HEK293 (cell line): ENCODE results near the gene ZNF830.

Experiments used
- CTCF ChIA-PET: fragments of 350-600 bp; formaldehyde crosslinking; extraction: SDS; loops from one replicate; lab custom pipeline; 2021; ENCODE audit warnings: antibody characterized with exemption; lab: Yijun Ruan, JAX
- POLR2A ChIA-PET: fragments of 300-600 bp; formaldehyde crosslinking; extraction: SDS; loops from one replicate; lab custom pipeline; 2020; ENCODE audit warnings: antibody characterized with exemption, inconsistent platforms; lab: Yijun Ruan, JAX
- H3K27ac ChIP-seq: fragments of 200-500 bp; sonication (Bioruptor generic); 2 replicates; pipeline ENCODE4 v1.5.1; 2014; ENCODE audit warnings: low read depth, low read length, control low read depth, inconsistent platforms; ENCODE audit errors: extremely low read depth
- H3K36me3 ChIP-seq, 2 experiments: fragments of 200-500 bp in 1 of 2; sonication (Bioruptor generic) in 1 of 2; 1 replicate in 1 of 2; 2 replicates in 1 of 2; pipeline ENCODE4 v1.5.1; 2014 to 2017; ENCODE audit warnings: inconsistent platforms in 2 of 2, low read length in 2 of 2; ENCODE audit not compliant: control insufficient read depth in 2 of 2, insufficient read depth in 1 of 2
- H3K4me1 ChIP-seq: fragments of 200-500 bp; sonication (Bioruptor generic); 2 replicates; pipeline ENCODE4 v1.5.1; 2014; ENCODE audit warnings: mild to moderate bottlenecking, low read length, inconsistent platforms; ENCODE audit not compliant: control insufficient read depth, insufficient read depth
- H3K4me3 ChIP-seq: 2 replicates; pipeline ENCODE4 v1.5.1; 2011; ENCODE audit warnings: low read depth, mild to moderate bottlenecking, control low read depth, low read length, moderate library complexity
- H3K9me3 ChIP-seq: fragments of 200-500 bp; sonication (Bioruptor generic); 2 replicates; pipeline ENCODE4 v1.5.1; 2014; ENCODE audit warnings: low read depth, low read length, inconsistent platforms; ENCODE audit not compliant: control insufficient read depth, insufficient read depth
- SALL2 ChIP-seq: fragments of 450-650 bp; formaldehyde crosslinking; IDR thresholded peaks from 2 replicates; pipeline ENCODE4 v1.5.0; 2017; ENCODE audit warnings: missing biosample characterization, mild to moderate bottlenecking, missing genetic modification characterization, borderline replicate concordance
- TSHZ1 ChIP-seq: fragments of 450-650 bp; formaldehyde crosslinking; IDR thresholded peaks from 2 replicates; pipeline ENCODE4 v1.5.1; 2016; ENCODE audit warnings: missing biosample characterization, missing genetic modification characterization, borderline replicate concordance
- ZBTB7A ChIP-seq: fragments of 450-650 bp; formaldehyde crosslinking; IDR thresholded peaks from 2 replicates; pipeline ENCODE4 v1.5.1; 2016; ENCODE audit warnings: low read depth, missing biosample characterization, missing genetic modification characterization
- ZNF169 ChIP-seq: fragments of 450-650 bp; formaldehyde crosslinking; IDR thresholded peaks from 2 replicates; pipeline ENCODE4 v1.5.1; 2016; ENCODE audit warnings: missing biosample characterization, missing genetic modification characterization
- ZNF184 ChIP-seq: fragments of 450-650 bp; IDR thresholded peaks from 2 replicates; pipeline ENCODE4 v1.5.1; 2018; ENCODE audit warnings: missing biosample characterization, mild to moderate bottlenecking, missing genetic modification characterization
- ZNF221 ChIP-seq: fragments of 450-650 bp; formaldehyde crosslinking; IDR thresholded peaks from 2 replicates; pipeline ENCODE4 v1.5.1; 2017; ENCODE audit warnings: missing biosample characterization, missing genetic modification characterization, borderline replicate concordance
- ZNF26 ChIP-seq: fragments of 450-650 bp; formaldehyde crosslinking; IDR thresholded peaks from 2 replicates; pipeline ENCODE4 v1.5.1; 2016; ENCODE audit warnings: missing biosample characterization, missing genetic modification characterization
- ZNF354C ChIP-seq: fragments of 450-650 bp; formaldehyde crosslinking; IDR thresholded peaks from 2 replicates; pipeline ENCODE4 v1.5.1; 2016; ENCODE audit warnings: missing biosample characterization, missing genetic modification characterization, low read depth, borderline replicate concordance
- ZNF37A ChIP-seq: fragments of 450-650 bp; IDR thresholded peaks from 2 replicates; pipeline ENCODE4 v1.5.1; 2018; ENCODE audit warnings: missing biosample characterization, missing genetic modification characterization
- ZNF48 ChIP-seq: fragments of 450-650 bp; formaldehyde crosslinking; IDR thresholded peaks from 2 replicates; pipeline ENCODE4 v1.5.1; 2016; ENCODE audit warnings: missing biosample characterization, missing genetic modification characterization
- ZNF596 ChIP-seq: fragments of 450-650 bp; IDR thresholded peaks from 2 replicates; pipeline ENCODE4 v1.5.0; 2018; ENCODE audit warnings: missing biosample characterization, mild to moderate bottlenecking, missing genetic modification characterization, moderate library complexity
- ZNF610 ChIP-seq: fragments of 450-650 bp; formaldehyde crosslinking; IDR thresholded peaks from 2 replicates; pipeline ENCODE4 v1.5.1; 2016; ENCODE audit warnings: missing biosample characterization, missing genetic modification characterization, borderline replicate concordance
- ZNF654 ChIP-seq: fragments of 450-650 bp; formaldehyde crosslinking; IDR thresholded peaks from 2 replicates; pipeline ENCODE4 v1.5.1; 2016; ENCODE audit warnings: low read depth, missing biosample characterization, missing genetic modification characterization
- ZNF785 ChIP-seq: fragments of 450-650 bp; formaldehyde crosslinking; IDR thresholded peaks from 2 replicates; pipeline ENCODE4 v1.5.1; 2016; ENCODE audit warnings: missing biosample characterization, missing genetic modification characterization
- TF ChIP-seq, protein P1 (sequence below): fragments of 450-650 bp; formaldehyde crosslinking; IDR thresholded peaks from 2 replicates; pipeline ENCODE4 v1.5.1; 2016; ENCODE audit warnings: missing biosample characterization, missing genetic modification characterization

Gene ZNF830

GRCh38 chr17:34974794-34975785 is 13.8 kb downstream of the ZNF830 start (continued):
- TF ChIP-seq ZNF48 (tag by site-specific recombination) (no peak), ZNF184 (tag by site-specific recombination) (no peak)
- TF ChIP-seq, all 188 proteins: peak for 0

GRCh38 chr17:34979153-34979552 is 17.8 kb downstream of the ZNF830 start:
- ChIA-PET CTCF (interaction anchor here (0.7 to 1.5 kb wide), 3 partner anchors 19 to 437 kb away, joined by 3 to 5 read pairs (median 3); no protein-coding TSS in a partner anchor), POLR2A (interaction anchor here (0.6 kb wide), 1 partner anchor 15 kb away, joined by 3 read pairs; no protein-coding TSS in a partner anchor)
- peaks cover 10% of the 10 kb centered on the region for H3K4me1 ChIP-seq
- no peak overlapping the region for H3K27ac ChIP-seq
- H3K36me3 ChIP-seq = peaks cover 13% of the 10 kb centered on the region in 2 experiments
- no peak overlapping the region for H3K4me3 ChIP-seq
- H3K9me3 ChIP-seq = no peaks in the 10 kb centered on the region
- TF ChIP-seq ZNF610 (tag by site-specific recombination) = no peak
- TF ChIP-seq, protein P1, sequence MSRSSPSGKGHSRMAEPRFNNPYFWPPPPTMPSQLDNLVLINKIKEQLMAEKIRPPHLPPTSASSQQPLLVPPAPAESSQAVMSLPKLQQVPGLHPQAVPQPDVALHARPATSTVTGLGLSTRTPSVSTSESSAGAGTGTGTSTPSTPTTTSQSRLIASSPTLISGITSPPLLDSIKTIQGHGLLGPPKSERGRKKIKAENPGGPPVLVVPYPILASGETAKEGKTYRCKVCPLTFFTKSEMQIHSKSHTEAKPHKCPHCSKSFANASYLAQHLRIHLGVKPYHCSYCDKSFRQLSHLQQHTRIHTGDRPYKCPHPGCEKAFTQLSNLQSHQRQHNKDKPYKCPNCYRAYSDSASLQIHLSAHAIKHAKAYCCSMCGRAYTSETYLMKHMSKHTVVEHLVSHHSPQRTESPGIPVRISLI = no peak
- no peak for TF ChIP-seq ZNF785 (tag by site-specific recombination)
- TF ChIP-seq ZNF596 = no peak
- TF ChIP-seq ZNF26 (tag by site-specific recombination) = no peak
- TF ChIP-seq TSHZ1 (tag by site-specific recombination) = no peak
- no peak for TF ChIP-seq ZBTB7A (tag by site-specific recombination)
- no peak for TF ChIP-seq SALL2 (tag by site-specific recombination)
- TF ChIP-seq ZNF169 = no peak
- no peak for TF ChIP-seq ZNF221 (tag by site-specific recombination)
- no peak for TF ChIP-seq ZNF654 (tag by site-specific recombination)
- TF ChIP-seq ZNF354C = no peak
- TF ChIP-seq ZNF37A = no peak
- TF ChIP-seq, all 188 proteins: peak for 0
